Measurements from ENCODE around the gene TIGD3.

DNA sequence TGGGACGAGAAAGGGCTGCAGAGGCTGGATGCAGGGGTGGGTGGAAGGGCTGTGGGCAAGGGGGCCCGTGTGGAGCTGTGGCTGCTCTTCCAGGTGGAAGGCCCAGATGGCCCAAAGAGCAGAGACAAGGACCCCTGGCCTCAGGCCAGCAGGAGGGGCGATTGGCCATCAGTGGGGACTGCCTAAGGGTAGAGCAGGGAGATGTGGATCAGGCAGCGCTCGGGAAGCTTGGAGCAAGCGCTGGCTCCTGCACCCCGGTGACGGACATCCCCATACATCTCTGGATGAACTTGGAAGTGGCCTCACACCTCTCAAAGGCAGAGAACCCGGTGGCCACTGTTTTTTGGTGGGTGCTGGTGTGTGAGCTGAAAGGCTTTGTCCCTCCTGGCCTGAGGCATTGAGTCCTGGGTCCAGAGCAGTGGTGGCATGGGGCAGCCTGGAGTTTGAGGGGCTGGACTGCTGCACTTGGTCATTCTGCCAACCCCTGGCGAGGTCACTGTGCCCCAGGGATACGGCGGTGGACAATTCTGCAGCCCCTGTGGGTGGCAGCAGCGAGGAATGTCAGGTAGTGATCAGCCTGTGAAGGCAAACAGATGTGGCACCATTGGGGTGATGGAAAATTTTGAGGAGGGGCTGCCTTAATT, 37.8 kb downstream of the TIGD3 start:
- no peak for TF ChIP-seq CTCF (IDR thresholded peaks at IDR 0.05)
- TF ChIP-seq EP300 (IDR thresholded peaks at IDR 0.05): no peak

Data from tibial nerve (tissue), 4 donors.